WTC11 (cell line): ENCODE measurements around the gene DNAH8.

Experiments used
- CREB1 ChIP-seq: sonication (generic); formaldehyde crosslinking; IDR thresholded peaks from 2 replicates; pipeline ENCODE4 v1.8.0; 2023; ENCODE audit warnings: mild to moderate bottlenecking, missing genetic modification reagents
- ELF4 ChIP-seq: sonication (generic); formaldehyde crosslinking; IDR thresholded peaks from 2 replicates; pipeline ENCODE4 v1.8.1; 2022; ENCODE audit warnings: low read depth, mild to moderate bottlenecking, moderate library complexity, missing genetic modification reagents
- FOXK1 ChIP-seq: sonication (generic); formaldehyde crosslinking; IDR thresholded peaks from 2 replicates; pipeline ENCODE4 v1.8.0; 2022; ENCODE audit warnings: mild to moderate bottlenecking, moderate library complexity, missing genetic modification reagents
- IRF2 ChIP-seq: sonication (generic); formaldehyde crosslinking; IDR thresholded peaks from 2 replicates; pipeline ENCODE4 v1.8.0; 2022; ENCODE audit warnings: low read depth, missing genetic modification reagents, borderline replicate concordance
- NFE2L1 ChIP-seq: sonication (generic); formaldehyde crosslinking; IDR thresholded peaks from 2 replicates; pipeline ENCODE4 v1.8.1; 2023; ENCODE audit warnings: missing genetic modification reagents
- TF ChIP-seq, protein P1 (sequence below): sonication (generic); formaldehyde crosslinking; conservative IDR thresholded peaks from 2 replicates; pipeline ENCODE4 v1.8.1; 2022; ENCODE audit warnings: mild to moderate bottlenecking, missing genetic modification reagents
- TF ChIP-seq, protein P2 (sequence below): fragments of 200-600 bp; IDR thresholded peaks from 2 replicates; pipeline ENCODE4 v1.8.0; 2022; ENCODE audit warnings: antibody characterized with exemption
- TF ChIP-seq, protein P3 (sequence below): sonication (generic); formaldehyde crosslinking; conservative IDR thresholded peaks from 2 replicates; pipeline ENCODE4 v1.8.1; 2023; ENCODE audit warnings: mild to moderate bottlenecking, low read depth, missing genetic modification reagents, moderate library complexity
- TF ChIP-seq, protein P4 (sequence below): sonication (generic); formaldehyde crosslinking; IDR thresholded peaks from 2 replicates; pipeline ENCODE4 v1.8.1; 2023; ENCODE audit warnings: mild to moderate bottlenecking, missing genetic modification reagents

DNA sequence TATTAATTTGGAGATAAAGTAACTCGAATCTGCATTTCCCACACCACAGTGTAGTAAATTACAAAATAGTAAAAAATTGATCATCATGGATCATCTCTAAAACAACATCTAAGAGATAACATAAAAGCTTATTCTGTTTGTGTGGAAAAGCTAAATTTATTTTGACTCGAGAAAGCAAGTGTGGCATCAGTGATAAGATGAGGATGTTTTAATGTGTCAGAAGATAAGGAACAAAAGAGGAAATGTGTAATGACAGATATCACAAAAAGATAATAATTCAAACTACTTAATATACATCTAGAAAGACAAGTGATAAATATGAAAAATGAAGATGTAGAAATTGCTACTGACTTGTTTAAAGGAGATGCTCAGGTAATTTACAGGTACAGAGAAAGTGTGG, 74.1 kb downstream of the DNAH8 start:
- TF ChIP-seq NFE2L1 (CRISPR knock-in tag), result no peak
- no peak for TF ChIP-seq ELF4 (CRISPR knock-in tag)
- no peak for TF ChIP-seq CREB1
- TF ChIP-seq, protein P1, sequence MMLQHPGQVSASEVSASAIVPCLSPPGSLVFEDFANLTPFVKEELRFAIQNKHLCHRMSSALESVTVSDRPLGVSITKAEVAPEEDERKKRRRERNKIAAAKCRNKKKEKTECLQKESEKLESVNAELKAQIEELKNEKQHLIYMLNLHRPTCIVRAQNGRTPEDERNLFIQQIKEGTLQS (CRISPR knock-in tag), result no peak
- TF ChIP-seq, protein P2, sequence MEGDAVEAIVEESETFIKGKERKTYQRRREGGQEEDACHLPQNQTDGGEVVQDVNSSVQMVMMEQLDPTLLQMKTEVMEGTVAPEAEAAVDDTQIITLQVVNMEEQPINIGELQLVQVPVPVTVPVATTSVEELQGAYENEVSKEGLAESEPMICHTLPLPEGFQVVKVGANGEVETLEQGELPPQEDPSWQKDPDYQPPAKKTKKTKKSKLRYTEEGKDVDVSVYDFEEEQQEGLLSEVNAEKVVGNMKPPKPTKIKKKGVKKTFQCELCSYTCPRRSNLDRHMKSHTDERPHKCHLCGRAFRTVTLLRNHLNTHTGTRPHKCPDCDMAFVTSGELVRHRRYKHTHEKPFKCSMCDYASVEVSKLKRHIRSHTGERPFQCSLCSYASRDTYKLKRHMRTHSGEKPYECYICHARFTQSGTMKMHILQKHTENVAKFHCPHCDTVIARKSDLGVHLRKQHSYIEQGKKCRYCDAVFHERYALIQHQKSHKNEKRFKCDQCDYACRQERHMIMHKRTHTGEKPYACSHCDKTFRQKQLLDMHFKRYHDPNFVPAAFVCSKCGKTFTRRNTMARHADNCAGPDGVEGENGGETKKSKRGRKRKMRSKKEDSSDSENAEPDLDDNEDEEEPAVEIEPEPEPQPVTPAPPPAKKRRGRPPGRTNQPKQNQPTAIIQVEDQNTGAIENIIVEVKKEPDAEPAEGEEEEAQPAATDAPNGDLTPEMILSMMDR, result no peak
- TF ChIP-seq, protein P3, sequence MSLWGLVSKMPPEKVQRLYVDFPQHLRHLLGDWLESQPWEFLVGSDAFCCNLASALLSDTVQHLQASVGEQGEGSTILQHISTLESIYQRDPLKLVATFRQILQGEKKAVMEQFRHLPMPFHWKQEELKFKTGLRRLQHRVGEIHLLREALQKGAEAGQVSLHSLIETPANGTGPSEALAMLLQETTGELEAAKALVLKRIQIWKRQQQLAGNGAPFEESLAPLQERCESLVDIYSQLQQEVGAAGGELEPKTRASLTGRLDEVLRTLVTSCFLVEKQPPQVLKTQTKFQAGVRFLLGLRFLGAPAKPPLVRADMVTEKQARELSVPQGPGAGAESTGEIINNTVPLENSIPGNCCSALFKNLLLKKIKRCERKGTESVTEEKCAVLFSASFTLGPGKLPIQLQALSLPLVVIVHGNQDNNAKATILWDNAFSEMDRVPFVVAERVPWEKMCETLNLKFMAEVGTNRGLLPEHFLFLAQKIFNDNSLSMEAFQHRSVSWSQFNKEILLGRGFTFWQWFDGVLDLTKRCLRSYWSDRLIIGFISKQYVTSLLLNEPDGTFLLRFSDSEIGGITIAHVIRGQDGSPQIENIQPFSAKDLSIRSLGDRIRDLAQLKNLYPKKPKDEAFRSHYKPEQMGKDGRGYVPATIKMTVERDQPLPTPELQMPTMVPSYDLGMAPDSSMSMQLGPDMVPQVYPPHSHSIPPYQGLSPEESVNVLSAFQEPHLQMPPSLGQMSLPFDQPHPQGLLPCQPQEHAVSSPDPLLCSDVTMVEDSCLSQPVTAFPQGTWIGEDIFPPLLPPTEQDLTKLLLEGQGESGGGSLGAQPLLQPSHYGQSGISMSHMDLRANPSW, result no peak
- TF ChIP-seq, protein P4, sequence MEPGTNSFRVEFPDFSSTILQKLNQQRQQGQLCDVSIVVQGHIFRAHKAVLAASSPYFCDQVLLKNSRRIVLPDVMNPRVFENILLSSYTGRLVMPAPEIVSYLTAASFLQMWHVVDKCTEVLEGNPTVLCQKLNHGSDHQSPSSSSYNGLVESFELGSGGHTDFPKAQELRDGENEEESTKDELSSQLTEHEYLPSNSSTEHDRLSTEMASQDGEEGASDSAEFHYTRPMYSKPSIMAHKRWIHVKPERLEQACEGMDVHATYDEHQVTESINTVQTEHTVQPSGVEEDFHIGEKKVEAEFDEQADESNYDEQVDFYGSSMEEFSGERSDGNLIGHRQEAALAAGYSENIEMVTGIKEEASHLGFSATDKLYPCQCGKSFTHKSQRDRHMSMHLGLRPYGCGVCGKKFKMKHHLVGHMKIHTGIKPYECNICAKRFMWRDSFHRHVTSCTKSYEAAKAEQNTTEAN (CRISPR knock-in tag), result no peak
- no peak for TF ChIP-seq FOXK1
- TF ChIP-seq IRF2 (CRISPR knock-in tag), result no peak
